Thyroid gland (tissue), 4 donors: ENCODE data around the gene RBM22.

Experiments
- CTCF ChIP-seq, 6 experiments: fragments of 200-600 bp in 3 of 6; fragments of 450-650 bp in 3 of 6; sonication (generic) in 3 of 6; IDR thresholded peaks; one replicate each; pipeline ENCODE4 v1.5.1; 2016 to 2019; ENCODE audit warnings: antibody characterized with exemption in 6 of 6, mild to moderate bottlenecking in 2 of 6, inconsistent platforms in 1 of 6, moderate library complexity in 1 of 6
- POLR2A ChIP-seq, 2 donors: fragments of 450-650 bp; IDR thresholded peaks; one replicate each; pipeline ENCODE4 v1.6.1; 2017; ENCODE audit warnings: antibody characterized with exemption in 2 of 2, mild to moderate bottlenecking in 2 of 2, moderate library complexity in 1 of 2

GRCh38 chr5:150671509-150672236 is 29.2 kb downstream of the RBM22 start:
- no peak for TF ChIP-seq CTCF (IDR thresholded peaks at IDR 0.05)
- no peak for TF ChIP-seq POLR2A (IDR thresholded peaks at IDR 0.05)
